HG03025 (cell line): Measurements from ENCODE around the gene KLHL7.
"Not testable (repeated sequence)": the region's sequence is repeated elsewhere in the genome, so short reads cannot be mapped to it uniquely, and the experiment has no call there.

Experiments used
- ATAC-seq: cut with Tn5 transposase; IDR thresholded peaks from one replicate; pipeline ENCODE4 v1.9.1; 2021; ENCODE audit warnings: mild to moderate bottlenecking, moderate library complexity; ENCODE audit not compliant: unreplicated experiment, low FRiP score

The KLHL7 gene

DNA sequence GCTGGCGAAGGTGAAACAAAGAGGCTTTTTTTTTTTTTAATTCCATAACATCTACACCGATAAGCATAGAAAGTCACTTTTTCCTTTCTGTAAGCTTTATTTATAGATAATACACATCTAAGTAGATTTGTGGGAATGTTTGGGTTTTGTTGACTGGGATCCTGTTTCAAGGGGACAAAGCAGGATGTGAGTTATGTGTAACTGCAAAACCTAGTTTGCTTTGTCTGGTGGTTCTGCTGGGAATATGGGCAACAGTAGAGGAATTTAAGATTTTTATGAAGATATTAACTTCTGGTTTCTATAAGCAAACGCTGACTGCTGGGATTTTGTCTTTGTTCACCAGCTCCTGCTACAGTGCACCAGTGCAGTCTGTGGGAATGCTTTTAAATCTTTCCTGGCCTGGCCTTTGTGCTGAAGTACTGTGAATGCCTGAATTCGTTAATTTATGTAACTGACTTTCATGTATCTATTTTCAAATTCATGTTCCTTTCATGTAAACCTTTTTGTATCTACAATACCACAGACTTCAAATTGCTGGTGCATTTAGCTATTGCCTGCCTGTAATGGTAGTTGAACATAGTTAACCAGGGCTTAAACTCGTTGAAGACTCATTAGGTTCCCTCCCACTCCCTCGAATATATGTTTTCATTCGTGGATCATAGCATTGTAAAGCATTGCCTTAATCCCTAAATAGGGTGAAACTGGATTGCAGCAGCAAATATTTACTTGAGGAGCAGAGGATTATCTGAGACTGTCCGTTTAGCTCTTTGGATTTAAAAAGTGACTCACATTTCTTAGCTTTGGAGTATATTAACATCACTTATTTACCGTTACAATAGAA lies 1.5 kb downstream of the KLHL7 start:
- ATAC-seq: no peak

- ATAC-seq: no peak
These were observed 2.2 kb downstream of the KLHL7 start for GRCh38 chr7:23107781-23108180.

DNA sequence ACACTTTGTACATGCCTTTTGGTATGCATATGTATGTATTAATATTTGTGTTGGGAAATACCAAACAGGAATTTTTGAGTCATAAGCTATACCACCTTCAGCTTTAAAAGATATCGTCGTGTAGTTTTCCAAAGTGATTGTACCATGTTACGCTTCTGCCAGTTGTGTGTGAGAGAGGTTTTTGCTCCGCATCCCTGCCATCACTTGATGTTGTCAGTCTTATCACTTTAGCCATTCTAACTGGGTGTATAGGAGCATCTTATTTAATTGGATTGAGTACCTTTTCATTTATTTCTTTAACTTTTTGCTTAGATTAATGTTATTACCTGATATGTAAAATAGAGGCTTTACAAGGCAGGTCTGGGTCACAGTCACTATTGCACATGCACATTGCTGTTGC lies 3.4 kb downstream of the KLHL7 start:
- ATAC-seq: no peak

- no peak for ATAC-seq
These were observed 3.9 kb downstream of the KLHL7 start for GRCh38 chr7:23109470-23109869.

- no peak for ATAC-seq
These were observed 9.3 kb downstream of the KLHL7 start for GRCh38 chr7:23114896-23115295.

DNA sequence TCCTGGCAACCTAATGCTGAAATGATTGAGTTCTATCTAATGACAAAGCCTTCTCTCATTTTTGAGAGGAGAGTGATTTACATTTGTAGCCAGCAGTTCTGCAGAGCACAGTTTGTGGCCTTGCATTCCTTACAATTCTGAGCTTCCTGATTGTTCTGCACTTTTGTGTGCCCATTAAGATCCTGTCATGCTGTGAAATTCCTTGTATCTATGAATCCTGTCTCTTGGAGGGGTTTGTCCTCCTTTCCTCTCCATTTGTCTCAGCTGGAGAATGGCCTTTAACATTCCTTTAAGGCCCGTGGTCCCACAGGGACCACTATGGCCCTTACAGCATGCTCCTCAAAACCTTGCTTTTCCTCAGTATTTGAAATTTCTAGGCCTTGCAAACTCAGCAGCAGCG lies 10.4 kb downstream of the KLHL7 start:
- ATAC-seq: no peak

DNA sequence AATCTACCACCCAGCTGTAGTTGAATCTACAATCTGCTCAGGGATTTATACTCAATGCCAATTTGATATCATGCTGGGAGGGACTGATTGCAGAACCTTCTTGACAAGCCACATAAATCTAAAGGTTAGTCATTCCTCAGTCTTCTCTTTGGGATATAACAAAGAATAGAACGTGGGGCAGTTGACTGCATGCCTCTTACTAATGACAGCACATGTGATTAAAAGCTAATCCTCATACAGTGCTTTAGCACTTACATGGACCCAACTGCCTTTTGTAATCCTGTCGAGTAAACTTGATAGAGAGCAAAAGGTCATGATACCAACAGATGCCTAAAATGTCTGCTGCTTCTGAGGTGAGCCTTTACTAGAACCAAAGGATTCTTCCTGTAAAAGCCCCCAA lies 12.3 kb downstream of the KLHL7 start:
- no peak for ATAC-seq

GRCh38 chr7:23120106-23120505 lies 14.5 kb downstream of the KLHL7 start:
- no peak for ATAC-seq

- ATAC-seq: no peak
These were observed 15.6 kb downstream of the KLHL7 start for GRCh38 chr7:23121165-23121564.

- no peak for ATAC-seq
These were observed 17.4 kb downstream of the KLHL7 start for GRCh38 chr7:23123007-23123406.

- no peak for ATAC-seq
These were observed 17.9 kb downstream of the KLHL7 start for GRCh38 chr7:23123465-23123864.

DNA sequence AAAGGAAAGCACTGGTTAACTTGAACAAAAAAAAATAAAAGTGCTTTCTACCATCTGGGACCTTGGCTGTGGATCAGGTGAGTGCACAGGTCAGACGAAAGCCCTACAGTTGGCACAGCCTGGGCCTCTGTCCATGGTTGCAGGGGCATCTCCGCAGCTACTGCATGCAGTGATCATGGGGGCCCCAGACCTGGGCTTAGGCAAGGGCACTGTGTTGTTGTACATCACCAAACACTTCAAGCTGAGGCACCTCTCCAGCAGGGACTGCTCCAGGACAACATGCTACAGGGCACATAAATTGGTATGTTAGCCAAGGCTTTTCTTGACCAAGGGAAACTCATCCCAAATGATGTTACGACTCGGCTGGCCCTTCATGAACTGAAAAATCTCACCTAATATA lies 23.5 kb downstream of the KLHL7 start:
- ATAC-seq: no peak

- not testable (repeated sequence) for ATAC-seq
These were observed 26.2 kb downstream of the KLHL7 start for GRCh38 chr7:23131799-23132198.

GRCh38 chr7:23133797-23134196 lies 28.2 kb downstream of the KLHL7 start:
- no peak for ATAC-seq

- ATAC-seq: no peak
These were observed 30.2 kb downstream of the KLHL7 start for GRCh38 chr7:23135755-23136154.

DNA sequence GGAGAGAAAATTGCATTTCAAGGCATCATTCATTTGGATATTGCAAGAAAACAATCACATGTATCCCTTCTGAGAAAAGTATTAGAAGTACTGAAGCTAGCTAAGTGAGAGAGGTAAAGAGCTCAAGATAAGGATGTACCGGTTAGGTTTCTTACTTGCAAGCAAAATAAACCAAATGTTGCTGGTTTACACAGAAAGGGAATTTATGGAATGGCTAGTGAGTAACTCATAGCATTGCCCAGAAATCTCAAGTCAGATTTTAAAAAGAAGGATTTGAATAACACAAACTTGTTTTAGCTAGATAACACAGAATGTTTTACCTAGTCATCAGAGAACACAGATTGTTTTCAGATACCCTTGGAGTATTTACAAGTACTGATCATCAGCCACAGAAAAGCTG lies 30.6 kb downstream of the KLHL7 start:
- no peak for ATAC-seq

- no peak for ATAC-seq
These were observed 52.1 kb downstream of the KLHL7 start for GRCh38 chr7:23157679-23158078.

GRCh38 chr7:23158546-23158945 lies 53.0 kb downstream of the KLHL7 start:
- no peak for ATAC-seq

GRCh38 chr7:23161482-23161881 lies 55.9 kb downstream of the KLHL7 start:
- no peak for ATAC-seq

- ATAC-seq: no peak
These were observed 59.3 kb downstream of the KLHL7 start for GRCh38 chr7:23164846-23165245.

DNA sequence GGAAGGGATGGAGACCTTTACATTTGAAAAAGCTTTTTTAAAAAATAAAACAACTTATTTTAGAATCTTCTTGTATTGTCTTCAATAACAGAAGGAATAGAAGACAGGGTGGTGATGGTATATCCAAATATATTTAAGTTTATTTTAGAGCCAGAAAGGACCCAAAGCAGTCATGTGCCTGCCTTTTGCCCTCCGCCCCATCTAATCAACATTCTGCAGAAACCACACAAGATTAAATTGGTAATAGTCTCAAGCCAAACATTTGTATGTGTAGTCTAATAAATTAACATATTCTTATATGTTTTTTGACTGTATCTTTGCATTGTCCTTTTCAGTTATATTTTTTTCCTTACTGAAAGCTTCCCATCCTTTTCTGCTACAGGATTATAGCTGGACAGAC lies 59.7 kb downstream of the KLHL7 start:
- ATAC-seq: no peak

DNA sequence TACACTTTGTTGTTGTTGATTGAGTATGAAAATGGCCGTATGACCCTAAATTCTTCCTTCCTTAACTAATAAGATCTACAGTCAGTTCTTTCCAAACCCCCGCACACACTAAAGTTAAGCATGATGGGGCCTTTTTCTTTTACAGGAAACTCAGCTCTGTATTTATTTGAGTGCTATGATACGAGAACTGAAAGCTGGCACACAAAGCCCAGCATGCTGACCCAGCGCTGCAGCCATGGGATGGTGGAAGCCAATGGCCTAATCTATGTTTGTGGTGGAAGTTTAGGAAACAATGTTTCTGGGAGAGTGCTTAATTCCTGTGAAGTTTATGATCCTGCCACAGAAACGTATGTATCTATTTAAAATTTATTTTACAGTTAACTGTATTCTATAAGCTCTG lies 62.1 kb downstream of the KLHL7 start:
- ATAC-seq: no peak
